HepG2 (cell line): ENCODE measurements around the gene SLC35B3. TPM values are rescaled to one million over a fixed set of nuclear protein-coding genes. Genes with fewer than 3 reads are reported as not detected.

Experiments used
- CEBPG ChIP-seq: IDR thresholded peaks from 2 replicates; pipeline ENCODE4 v1.6.1; 2016
- CENPT ChIP-seq: sonication (generic); formaldehyde crosslinking; IDR thresholded peaks from 2 replicates; pipeline ENCODE4 v1.8.0; 2022; ENCODE audit warnings: low read depth, mild to moderate bottlenecking, moderate library complexity, missing genetic modification reagents
- GATA4 ChIP-seq: sonication (generic); IDR thresholded peaks from 2 replicates; pipeline ENCODE4 v1.6.1; 2016; ENCODE audit warnings: antibody characterized with exemption, low read depth, borderline replicate concordance
- HDAC1 ChIP-seq: sonication (generic); formaldehyde crosslinking; IDR thresholded peaks from 2 replicates; pipeline ENCODE4 v1.5.1; 2020; ENCODE audit warnings: mild to moderate bottlenecking, missing genetic modification reagents
- HMG20B ChIP-seq: conservative IDR thresholded peaks from 2 replicates; pipeline ENCODE4 v1.6.1; 2016; ENCODE audit warnings: missing genetic modification reagents, missing compliant biosample characterization
- KDM3A ChIP-seq: IDR thresholded peaks from 2 replicates; pipeline ENCODE4 v1.6.1; 2018; ENCODE audit warnings: low read depth, missing compliant biosample characterization
- KDM6A ChIP-seq: IDR thresholded peaks from 2 replicates; pipeline ENCODE4 v1.6.1; 2016; ENCODE audit warnings: low read depth
- NAIF1 ChIP-seq: sonication (generic); formaldehyde crosslinking; IDR thresholded peaks from 2 replicates; pipeline ENCODE4 v1.5.0; 2020; ENCODE audit warnings: mild to moderate bottlenecking, missing genetic modification reagents, borderline replicate concordance
- NFATC3 ChIP-seq: sonication (generic); formaldehyde crosslinking; IDR thresholded peaks from 2 replicates; pipeline ENCODE4 v1.5.1; 2020; ENCODE audit warnings: mild to moderate bottlenecking, missing genetic modification reagents
- SMARCE1 ChIP-seq: fragments of 450-650 bp; IDR thresholded peaks from 2 replicates; pipeline ENCODE4 v1.6.1; 2017; ENCODE audit warnings: borderline replicate concordance
- ZMYM2 ChIP-seq: sonication (generic); formaldehyde crosslinking; IDR thresholded peaks from 2 replicates; pipeline ENCODE4 v1.8.0; 2022; ENCODE audit warnings: mild to moderate bottlenecking, missing genetic modification reagents
- ZMYM3 ChIP-seq: sonication (generic); formaldehyde crosslinking; IDR thresholded peaks from 2 replicates; pipeline ENCODE4 v1.5.1; 2020; ENCODE audit warnings: mild to moderate bottlenecking, missing genetic modification reagents
- ZNF670 ChIP-seq: sonication (generic); formaldehyde crosslinking; IDR thresholded peaks from 2 replicates; pipeline ENCODE4 v1.8.0; 2022; ENCODE audit warnings: mild to moderate bottlenecking, missing genetic modification reagents, borderline replicate concordance
- ZNF782 ChIP-seq: sonication (generic); formaldehyde crosslinking; IDR thresholded peaks from 2 replicates; pipeline ENCODE4 v1.4.0; 2020; ENCODE audit warnings: missing genetic modification reagents, mild to moderate bottlenecking, borderline replicate concordance
- ZZZ3 ChIP-seq: sonication (generic); formaldehyde crosslinking; IDR thresholded peaks from 2 replicates; pipeline ENCODE4 v1.4.0; 2020; ENCODE audit warnings: missing genetic modification reagents, mild to moderate bottlenecking, borderline replicate concordance
- polyA plus RNA-seq, 8 experiments: library from polyadenylated mRNA; depleted of rRNA in 3 of 8; stranded (reverse) in 7 of 8; unstranded in 1 of 8; fragments of >200 nt; fragmentation: Illumina TruSeq in 4 of 8; extraction: Trizol in 4 of 8; gene quantifications; 2 replicates each; pipeline versions ENCODE4 v1.2.1 to v1.2.3, GENCODE V29; 2011 to 2016; ENCODE audit warnings: low read depth in 4 of 8, missing spikeins in 1 of 8, mixed read lengths in 1 of 8; ENCODE audit not compliant: insufficient read depth in 1 of 8
- total RNA-seq, 5 experiments: library from RNA; depleted of rRNA; stranded (reverse); fragments of >200 nt; fragmentation: Illumina TruSeq; extraction: Trizol; gene quantifications; 2 replicates each; pipeline ENCODE4 v1.2.3, GENCODE V29; 2016; ENCODE audit warnings: low read depth in 1 of 5
- TF ChIP-seq, protein P1 (sequence below): sonication (generic); formaldehyde crosslinking; IDR thresholded peaks from 2 replicates; pipeline ENCODE4 v1.4.0; 2020; ENCODE audit warnings: missing genetic modification reagents
- TF ChIP-seq, protein P2 (sequence below): IDR thresholded peaks from 2 replicates; pipeline ENCODE4 v1.6.1; 2012; ENCODE audit warnings: low read length, improper control_type of control experiment
- TF ChIP-seq, protein P3 (sequence below): sonication (generic); formaldehyde crosslinking; IDR thresholded peaks from 2 replicates; pipeline ENCODE4 v1.8.0; 2022; ENCODE audit warnings: missing genetic modification reagents, mild to moderate bottlenecking, moderate library complexity, borderline replicate concordance
- TF ChIP-seq, protein P4 (sequence below): sonication (generic); formaldehyde crosslinking; IDR thresholded peaks from 2 replicates; pipeline ENCODE4 v1.4.0; 2020; ENCODE audit warnings: missing genetic modification reagents, mild to moderate bottlenecking, borderline replicate concordance

SLC35B3 gene
- total and polyA plus RNA-seq, 2 of the 13 experiments (the other 11 are each of a cell fraction or from before 2014, with no cell fraction given), result 8.7 to 13.5 TPM

DNA sequence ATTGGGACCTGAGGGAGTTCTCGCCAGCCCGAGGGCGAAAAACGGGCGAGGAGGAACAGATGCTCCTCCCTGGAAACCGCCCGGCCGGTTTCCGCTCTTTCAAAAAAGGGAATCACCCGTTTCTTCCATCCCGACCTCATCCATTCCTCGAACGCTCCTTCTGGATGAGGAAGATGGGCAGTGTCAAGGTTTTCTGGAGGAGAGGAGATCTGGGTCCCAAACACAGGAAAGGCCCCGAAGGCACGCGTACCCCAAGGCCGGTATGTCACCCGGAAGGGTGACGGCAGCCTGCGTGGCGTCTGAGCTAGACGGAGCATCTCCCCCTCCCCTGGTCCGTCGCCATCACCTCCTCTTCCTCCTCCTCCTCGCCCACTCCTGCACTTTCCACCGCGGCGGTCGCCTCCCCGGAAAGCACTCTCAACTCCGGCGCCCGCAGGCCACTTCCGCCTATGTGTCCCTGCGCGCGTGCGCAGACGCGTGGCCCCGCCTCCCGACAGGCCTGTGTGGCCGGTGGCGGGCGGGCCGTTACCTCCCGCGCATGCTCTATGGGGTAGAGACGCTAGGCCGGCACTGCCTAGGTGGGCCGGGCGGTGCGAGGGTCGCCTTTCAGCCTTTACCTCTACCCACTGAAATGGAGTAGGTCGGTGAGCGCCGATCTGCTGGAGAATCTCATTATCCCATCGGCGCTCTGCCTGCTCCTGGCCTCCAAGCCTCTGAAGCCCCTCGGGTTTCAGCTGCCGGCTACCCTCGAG is at the start of gene SLC35B3 (continued):
- peak; percentile 94; the same call in 1 of the 2 replicates for TF ChIP-seq ZNF670 (CRISPR knock-in tag)
- TF ChIP-seq ZMYM3 (CRISPR knock-in tag), result 0 out of 2 replicates have a peak, but pooled peaks have one; percentile 24
- TF ChIP-seq HDAC1 (CRISPR knock-in tag), result peak; percentile 90; the same call in 1 of the 2 replicates
- TF ChIP-seq NFATC3 (CRISPR knock-in tag), result no peak
- TF ChIP-seq, protein P1, sequence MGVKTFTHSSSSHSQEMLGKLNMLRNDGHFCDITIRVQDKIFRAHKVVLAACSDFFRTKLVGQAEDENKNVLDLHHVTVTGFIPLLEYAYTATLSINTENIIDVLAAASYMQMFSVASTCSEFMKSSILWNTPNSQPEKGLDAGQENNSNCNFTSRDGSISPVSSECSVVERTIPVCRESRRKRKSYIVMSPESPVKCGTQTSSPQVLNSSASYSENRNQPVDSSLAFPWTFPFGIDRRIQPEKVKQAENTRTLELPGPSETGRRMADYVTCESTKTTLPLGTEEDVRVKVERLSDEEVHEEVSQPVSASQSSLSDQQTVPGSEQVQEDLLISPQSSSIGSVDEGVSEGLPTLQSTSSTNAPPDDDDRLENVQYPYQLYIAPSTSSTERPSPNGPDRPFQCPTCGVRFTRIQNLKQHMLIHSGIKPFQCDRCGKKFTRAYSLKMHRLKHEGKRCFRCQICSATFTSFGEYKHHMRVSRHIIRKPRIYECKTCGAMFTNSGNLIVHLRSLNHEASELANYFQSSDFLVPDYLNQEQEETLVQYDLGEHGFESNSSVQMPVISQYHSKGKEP (CRISPR knock-in tag), result no peak; the same call in 1 of the 2 replicates
- no peak; the same call in 1 of the 2 replicates for TF ChIP-seq GATA4
- TF ChIP-seq HMG20B, result 0 out of 2 replicates have a peak, but pooled peaks have one; percentile 29
- TF ChIP-seq ZNF782 (CRISPR knock-in tag), result no peak
- no peak for TF ChIP-seq SMARCE1
- 0 out of 2 replicates have a peak, but pooled peaks have one; percentile 28 for TF ChIP-seq KDM3A (CRISPR knock-in tag)
- TF ChIP-seq, protein P2, sequence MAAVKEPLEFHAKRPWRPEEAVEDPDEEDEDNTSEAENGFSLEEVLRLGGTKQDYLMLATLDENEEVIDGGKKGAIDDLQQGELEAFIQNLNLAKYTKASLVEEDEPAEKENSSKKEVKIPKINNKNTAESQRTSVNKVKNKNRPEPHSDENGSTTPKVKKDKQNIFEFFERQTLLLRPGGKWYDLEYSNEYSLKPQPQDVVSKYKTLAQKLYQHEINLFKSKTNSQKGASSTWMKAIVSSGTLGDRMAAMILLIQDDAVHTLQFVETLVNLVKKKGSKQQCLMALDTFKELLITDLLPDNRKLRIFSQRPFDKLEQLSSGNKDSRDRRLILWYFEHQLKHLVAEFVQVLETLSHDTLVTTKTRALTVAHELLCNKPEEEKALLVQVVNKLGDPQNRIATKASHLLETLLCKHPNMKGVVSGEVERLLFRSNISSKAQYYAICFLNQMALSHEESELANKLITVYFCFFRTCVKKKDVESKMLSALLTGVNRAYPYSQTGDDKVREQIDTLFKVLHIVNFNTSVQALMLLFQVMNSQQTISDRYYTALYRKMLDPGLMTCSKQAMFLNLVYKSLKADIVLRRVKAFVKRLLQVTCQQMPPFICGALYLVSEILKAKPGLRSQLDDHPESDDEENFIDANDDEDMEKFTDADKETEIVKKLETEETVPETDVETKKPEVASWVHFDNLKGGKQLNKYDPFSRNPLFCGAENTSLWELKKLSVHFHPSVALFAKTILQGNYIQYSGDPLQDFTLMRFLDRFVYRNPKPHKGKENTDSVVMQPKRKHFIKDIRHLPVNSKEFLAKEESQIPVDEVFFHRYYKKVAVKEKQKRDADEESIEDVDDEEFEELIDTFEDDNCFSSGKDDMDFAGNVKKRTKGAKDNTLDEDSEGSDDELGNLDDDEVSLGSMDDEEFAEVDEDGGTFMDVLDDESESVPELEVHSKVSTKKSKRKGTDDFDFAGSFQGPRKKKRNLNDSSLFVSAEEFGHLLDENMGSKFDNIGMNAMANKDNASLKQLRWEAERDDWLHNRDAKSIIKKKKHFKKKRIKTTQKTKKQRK, result no peak
- TF ChIP-seq, protein P3, sequence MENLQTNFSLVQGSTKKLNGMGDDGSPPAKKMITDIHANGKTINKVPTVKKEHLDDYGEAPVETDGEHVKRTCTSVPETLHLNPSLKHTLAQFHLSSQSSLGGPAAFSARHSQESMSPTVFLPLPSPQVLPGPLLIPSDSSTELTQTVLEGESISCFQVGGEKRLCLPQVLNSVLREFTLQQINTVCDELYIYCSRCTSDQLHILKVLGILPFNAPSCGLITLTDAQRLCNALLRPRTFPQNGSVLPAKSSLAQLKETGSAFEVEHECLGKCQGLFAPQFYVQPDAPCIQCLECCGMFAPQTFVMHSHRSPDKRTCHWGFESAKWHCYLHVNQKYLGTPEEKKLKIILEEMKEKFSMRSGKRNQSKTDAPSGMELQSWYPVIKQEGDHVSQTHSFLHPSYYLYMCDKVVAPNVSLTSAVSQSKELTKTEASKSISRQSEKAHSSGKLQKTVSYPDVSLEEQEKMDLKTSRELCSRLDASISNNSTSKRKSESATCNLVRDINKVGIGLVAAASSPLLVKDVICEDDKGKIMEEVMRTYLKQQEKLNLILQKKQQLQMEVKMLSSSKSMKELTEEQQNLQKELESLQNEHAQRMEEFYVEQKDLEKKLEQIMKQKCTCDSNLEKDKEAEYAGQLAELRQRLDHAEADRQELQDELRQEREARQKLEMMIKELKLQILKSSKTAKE (CRISPR knock-in tag), result no peak
- no peak for TF ChIP-seq KDM6A (CRISPR knock-in tag)
- peak; percentile 70 for TF ChIP-seq NAIF1 (CRISPR knock-in tag)
- TF ChIP-seq CENPT (CRISPR knock-in tag), result peak; percentile 82; the same call in 1 of the 2 replicates
- peak; percentile 89 for TF ChIP-seq ZMYM2
- no peak for TF ChIP-seq CEBPG (CRISPR knock-in tag)
- TF ChIP-seq, protein P4, sequence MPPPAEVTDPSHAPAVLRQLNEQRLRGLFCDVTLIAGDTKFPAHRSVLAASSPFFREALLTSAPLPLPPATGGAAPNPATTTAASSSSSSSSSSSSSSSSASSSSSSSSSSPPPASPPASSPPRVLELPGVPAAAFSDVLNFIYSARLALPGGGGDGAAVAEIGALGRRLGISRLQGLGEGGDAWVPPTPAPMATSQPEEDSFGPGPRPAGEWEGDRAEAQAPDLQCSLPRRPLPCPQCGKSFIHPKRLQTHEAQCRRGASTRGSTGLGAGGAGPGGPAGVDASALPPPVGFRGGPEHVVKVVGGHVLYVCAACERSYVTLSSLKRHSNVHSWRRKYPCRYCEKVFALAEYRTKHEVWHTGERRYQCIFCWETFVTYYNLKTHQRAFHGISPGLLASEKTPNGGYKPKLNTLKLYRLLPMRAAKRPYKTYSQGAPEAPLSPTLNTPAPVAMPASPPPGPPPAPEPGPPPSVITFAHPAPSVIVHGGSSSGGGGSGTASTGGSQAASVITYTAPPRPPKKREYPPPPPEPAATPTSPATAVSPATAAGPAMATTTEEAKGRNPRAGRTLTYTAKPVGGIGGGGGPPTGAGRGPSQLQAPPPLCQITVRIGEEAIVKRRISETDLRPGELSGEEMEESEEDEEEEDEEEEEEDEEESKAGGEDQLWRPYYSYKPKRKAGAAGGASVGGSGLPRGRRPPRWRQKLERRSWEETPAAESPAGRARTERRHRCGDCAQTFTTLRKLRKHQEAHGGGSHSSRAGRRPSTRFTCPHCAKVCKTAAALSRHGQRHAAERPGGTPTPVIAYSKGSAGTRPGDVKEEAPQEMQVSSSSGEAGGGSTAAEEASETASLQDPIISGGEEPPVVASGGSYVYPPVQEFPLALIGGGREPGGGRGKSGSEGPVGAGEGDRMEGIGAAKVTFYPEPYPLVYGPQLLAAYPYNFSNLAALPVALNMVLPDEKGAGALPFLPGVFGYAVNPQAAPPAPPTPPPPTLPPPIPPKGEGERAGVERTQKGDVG (CRISPR knock-in tag), result peak; percentile 63; the same call in 1 of the 2 replicates
- TF ChIP-seq ZZZ3 (CRISPR knock-in tag), result peak; percentile 60; the same call in 1 of the 2 replicates
